ENCODE data around the gene CLEC2D. TPM values are rescaled to one million over a fixed set of nuclear protein-coding genes. Genes with fewer than 3 reads are reported as not detected.
"Not testable (repeated sequence)": the region's sequence is repeated elsewhere in the genome, so short reads cannot be mapped to it uniquely, and the experiment has no call there.

CLEC2D gene
- total and polyA plus RNA-seq, 2 donors (not counting 1 experiment from before 2014, with no cell fraction given): 158 to 426 TPM

DNA sequence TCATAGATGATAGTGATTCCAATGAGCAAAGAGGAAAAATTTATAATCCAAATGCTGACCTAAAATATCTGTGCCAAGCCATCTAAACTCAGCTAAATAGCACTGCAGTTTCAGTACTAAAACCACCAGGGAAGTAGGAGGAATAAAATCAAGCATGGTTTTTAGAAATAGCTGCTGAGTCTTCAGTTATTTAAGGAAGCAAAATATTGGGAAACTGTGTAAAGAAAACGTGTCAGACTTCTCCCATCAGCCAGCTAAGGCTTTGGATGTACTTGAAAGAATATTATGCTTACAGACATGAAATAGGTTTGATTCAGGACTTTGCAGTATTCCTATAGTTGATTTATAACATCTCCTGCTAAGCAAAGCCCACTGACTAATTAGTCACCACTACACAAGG, 24.7 kb downstream of the CLEC2D start:
- DNase-seq: no peak
- peaks cover 39% of the 10 kb centered on the region for H3K4me1 Mint-ChIP-seq
- Histone ChIP-seq H3K9me3 (ENCODE audit: control extremely low read depth in 1 of 3, control insufficient read depth in 2 of 3, insufficient read depth in 1 of 3, low read length in 2 of 3) (peaks cover 0 to 3% (median 3%) of the 10 kb centered on the region in 3 donors), H3K27me3 (replicated peaks in 1 of 4; ENCODE audit: control extremely low read depth in 1 of 4, control insufficient read depth in 3 of 4, insufficient read depth in 4 of 4, low read length in 3 of 4) (no peaks in the 10 kb centered on the region), H2AFZ (ENCODE audit: insufficient read depth, low read depth, low read length, poor library complexity, severe bottlenecking) (no peak overlapping the region), H3K36me3 (replicated peaks in 1 of 2; ENCODE audit: control extremely low read depth in 1 of 2, control insufficient read depth in 1 of 2, extremely low read depth in 1 of 2, insufficient read depth in 2 of 2, low read length in 1 of 2) (peaks cover 24 to 64% of the 10 kb centered on the region in 2 experiments), H3K27ac (ENCODE audit: low read length in 2 of 2) (no peak overlapping the region), H3K9ac (ENCODE audit: low read length) (no peak overlapping the region), H3K4me2 (replicated peaks; ENCODE audit: low read depth, low read length, poor library complexity, severe bottlenecking) (no peak overlapping the region), H3K4me3 (ENCODE audit: control extremely low read depth in 1 of 5, extremely low read depth in 1 of 5, insufficient read depth in 1 of 5, low read depth in 2 of 5, low read length in 4 of 5) (no peak overlapping the region), H4K20me1 (ENCODE audit: control insufficient read depth, insufficient read depth, low read length, poor library complexity, severe bottlenecking) (no peaks in the 10 kb centered on the region), H3K4me1 (ENCODE audit: control insufficient read depth in 2 of 2, insufficient read depth in 2 of 2, low read length in 2 of 2) (peaks cover 7 to 8% of the 10 kb centered on the region in 2 donors), H3K79me2 (ENCODE audit: control insufficient read depth, insufficient read depth, low read length) (peaks cover 9% of the 10 kb centered on the region)
- no peak overlapping the region for H3K4me3 Mint-ChIP-seq
- TF ChIP-seq EZH2 (IDR thresholded peaks at IDR 0.05; ENCODE audit: borderline replicate concordance, insufficient read depth, low read depth, low read length, poor library complexity, severe bottlenecking): no peak
- TF ChIP-seq, protein P1, sequence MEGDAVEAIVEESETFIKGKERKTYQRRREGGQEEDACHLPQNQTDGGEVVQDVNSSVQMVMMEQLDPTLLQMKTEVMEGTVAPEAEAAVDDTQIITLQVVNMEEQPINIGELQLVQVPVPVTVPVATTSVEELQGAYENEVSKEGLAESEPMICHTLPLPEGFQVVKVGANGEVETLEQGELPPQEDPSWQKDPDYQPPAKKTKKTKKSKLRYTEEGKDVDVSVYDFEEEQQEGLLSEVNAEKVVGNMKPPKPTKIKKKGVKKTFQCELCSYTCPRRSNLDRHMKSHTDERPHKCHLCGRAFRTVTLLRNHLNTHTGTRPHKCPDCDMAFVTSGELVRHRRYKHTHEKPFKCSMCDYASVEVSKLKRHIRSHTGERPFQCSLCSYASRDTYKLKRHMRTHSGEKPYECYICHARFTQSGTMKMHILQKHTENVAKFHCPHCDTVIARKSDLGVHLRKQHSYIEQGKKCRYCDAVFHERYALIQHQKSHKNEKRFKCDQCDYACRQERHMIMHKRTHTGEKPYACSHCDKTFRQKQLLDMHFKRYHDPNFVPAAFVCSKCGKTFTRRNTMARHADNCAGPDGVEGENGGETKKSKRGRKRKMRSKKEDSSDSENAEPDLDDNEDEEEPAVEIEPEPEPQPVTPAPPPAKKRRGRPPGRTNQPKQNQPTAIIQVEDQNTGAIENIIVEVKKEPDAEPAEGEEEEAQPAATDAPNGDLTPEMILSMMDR (IDR thresholded peaks at IDR 0.05): no peak
- no CpG with 5 or more reads among the region's 1 CpG for WGBS (ENCODE audit: insufficient coverage)
- H3K27ac Mint-ChIP-seq: no peak overlapping the region
- intact Hi-C loops (cut with micrococcal nuclease): no loop called here
- ATAC-seq (ENCODE audit: low read depth): no peak
- no peaks in the 10 kb centered on the region for H3K27me3 Mint-ChIP-seq
- H3K9me3 Mint-ChIP-seq (ENCODE audit: insufficient read depth): peaks cover 7% of the 10 kb centered on the region
- CTCF ChIA-PET: interaction anchor here (0.6 to 1.4 kb wide), 8 partner anchors 9 to 60 kb away, joined by 3 to 7 read pairs (median 4); no protein-coding TSS in a partner anchor
- POLR2A ChIA-PET: no interaction called here

DNA sequence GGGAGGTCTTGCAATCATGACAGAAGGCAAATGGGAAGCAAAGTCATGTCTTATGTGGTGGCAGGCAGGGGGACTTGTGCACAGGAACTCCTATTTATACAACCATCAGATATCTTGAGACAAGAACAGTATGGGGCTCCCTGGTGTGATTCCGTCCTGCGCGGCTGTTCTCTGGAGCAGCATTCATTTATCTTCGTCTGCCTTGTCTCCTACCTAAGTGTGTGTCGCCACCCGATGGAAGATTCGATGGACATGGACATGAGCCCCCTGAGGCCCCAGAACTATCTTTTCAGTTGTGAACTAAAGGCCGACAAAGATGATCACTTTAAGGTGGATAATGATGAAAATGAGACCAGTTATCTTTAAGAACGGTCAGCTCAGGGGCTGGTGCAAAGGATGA, 25.6 kb downstream of the CLEC2D start:
- H4K20me1 ChIP-seq (ENCODE audit: control insufficient read depth, insufficient read depth, low read length, poor library complexity, severe bottlenecking); H3K9me3 ChIP-seq (ENCODE audit: control extremely low read depth in 1 of 3, control insufficient read depth in 2 of 3, insufficient read depth in 1 of 3, low read length in 2 of 3); H3K9me3 Mint-ChIP-seq (ENCODE audit: insufficient read depth); H3K27me3 ChIP-seq (replicated peaks in 1 of 4; ENCODE audit: control extremely low read depth in 1 of 4, control insufficient read depth in 3 of 4, insufficient read depth in 4 of 4, low read length in 3 of 4); H3K4me3 ChIP-seq (ENCODE audit: control extremely low read depth in 1 of 5, extremely low read depth in 1 of 5, insufficient read depth in 1 of 5, low read depth in 2 of 5, low read length in 4 of 5); H3K27ac ChIP-seq (ENCODE audit: low read length in 2 of 2); POLR2A ChIA-PET; DNase-seq; H3K27me3 Mint-ChIP-seq; H3K4me2 ChIP-seq (replicated peaks; ENCODE audit: low read depth, low read length, poor library complexity, severe bottlenecking); H3K79me2 ChIP-seq (ENCODE audit: control insufficient read depth, insufficient read depth, low read length); H3K9ac ChIP-seq (ENCODE audit: low read length); H3K4me3 Mint-ChIP-seq; H2AFZ ChIP-seq (ENCODE audit: insufficient read depth, low read depth, low read length, poor library complexity, severe bottlenecking); intact Hi-C loops (cut with micrococcal nuclease); ATAC-seq (ENCODE audit: low read depth): not testable (repeated sequence)
- Mint-ChIP-seq H3K4me1 (peaks cover 47% of the 10 kb centered on the region), H3K27ac (peak overlapping the region; percentile 76)
- Histone ChIP-seq H3K4me1 (ENCODE audit: control insufficient read depth in 2 of 2, insufficient read depth in 2 of 2, low read length in 2 of 2) (peaks cover 12 to 17% of the 10 kb centered on the region in 2 donors), H3K36me3 (replicated peaks in 1 of 2; ENCODE audit: control extremely low read depth in 1 of 2, control insufficient read depth in 1 of 2, extremely low read depth in 1 of 2, insufficient read depth in 2 of 2, low read length in 1 of 2) (peaks cover 22 to 55% of the 10 kb centered on the region in 2 experiments)
- CTCF ChIA-PET: interaction anchor here (1.0 kb wide), 2 partner anchors 10 to 47 kb away, joined by 3 to 4 read pairs; no protein-coding TSS in a partner anchor
- 96% methylated on average over 8 of the region's 9 CpGs for WGBS (ENCODE audit: insufficient coverage)

DNA sequence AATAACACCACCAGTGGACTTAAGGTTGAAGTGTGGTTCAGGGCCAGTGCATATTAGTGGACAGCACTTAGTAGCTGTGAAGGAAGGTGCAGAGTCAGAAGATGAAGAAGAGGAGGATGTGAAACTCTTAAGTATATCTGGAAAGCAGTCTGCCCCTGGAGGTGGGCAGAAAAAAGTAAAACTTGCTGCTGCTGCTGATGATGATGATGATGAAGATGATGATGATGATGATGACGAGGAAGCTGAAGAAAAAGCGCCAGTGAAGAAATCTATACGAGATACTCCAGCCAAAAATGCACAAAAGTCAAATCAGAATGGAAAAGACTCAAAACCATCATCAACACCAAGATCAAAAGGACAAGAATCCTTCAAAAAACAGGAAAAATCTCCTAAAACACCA, 26.1 kb downstream of the CLEC2D start:
- H3K9ac ChIP-seq (ENCODE audit: low read length); H3K79me2 ChIP-seq (ENCODE audit: control insufficient read depth, insufficient read depth, low read length); H3K27me3 ChIP-seq (replicated peaks in 1 of 4; ENCODE audit: control extremely low read depth in 1 of 4, control insufficient read depth in 3 of 4, insufficient read depth in 4 of 4, low read length in 3 of 4); H3K4me2 ChIP-seq (replicated peaks; ENCODE audit: low read depth, low read length, poor library complexity, severe bottlenecking); H3K27ac ChIP-seq (ENCODE audit: low read length in 2 of 2); ATAC-seq (ENCODE audit: low read depth); H3K9me3 Mint-ChIP-seq (ENCODE audit: insufficient read depth); intact Hi-C loops (cut with micrococcal nuclease); H4K20me1 ChIP-seq (ENCODE audit: control insufficient read depth, insufficient read depth, low read length, poor library complexity, severe bottlenecking); H3K27me3 Mint-ChIP-seq; H3K9me3 ChIP-seq (ENCODE audit: control extremely low read depth in 1 of 3, control insufficient read depth in 2 of 3, insufficient read depth in 1 of 3, low read length in 2 of 3); DNase-seq; POLR2A ChIA-PET; H3K4me3 ChIP-seq (ENCODE audit: control extremely low read depth in 1 of 5, extremely low read depth in 1 of 5, insufficient read depth in 1 of 5, low read depth in 2 of 5, low read length in 4 of 5); H2AFZ ChIP-seq (ENCODE audit: insufficient read depth, low read depth, low read length, poor library complexity, severe bottlenecking): not testable (repeated sequence)
- H3K36me3 ChIP-seq (replicated peaks in 1 of 2; ENCODE audit: control extremely low read depth in 1 of 2, control insufficient read depth in 1 of 2, extremely low read depth in 1 of 2, insufficient read depth in 2 of 2, low read length in 1 of 2): peaks cover 22 to 53% of the 10 kb centered on the region in 2 experiments
- H3K4me1 ChIP-seq (ENCODE audit: control insufficient read depth in 2 of 2, insufficient read depth in 2 of 2, low read length in 2 of 2): peaks cover 16 to 22% of the 10 kb centered on the region in 2 donors
- H3K4me1 Mint-ChIP-seq: peaks cover 51% of the 10 kb centered on the region
- peak overlapping the region; percentile 21 for H3K4me3 Mint-ChIP-seq
- WGBS (ENCODE audit: insufficient coverage): no CpG with 5 or more reads among the region's 3 CpGs
- peak overlapping the region; percentile 76 for H3K27ac Mint-ChIP-seq
- CTCF ChIA-PET: interaction anchor here (1.0 kb wide), 2 partner anchors 11 to 48 kb away, joined by 3 to 4 read pairs; no protein-coding TSS in a partner anchor
